ENCODE measurements around the gene ANKDD1B.

DNA sequence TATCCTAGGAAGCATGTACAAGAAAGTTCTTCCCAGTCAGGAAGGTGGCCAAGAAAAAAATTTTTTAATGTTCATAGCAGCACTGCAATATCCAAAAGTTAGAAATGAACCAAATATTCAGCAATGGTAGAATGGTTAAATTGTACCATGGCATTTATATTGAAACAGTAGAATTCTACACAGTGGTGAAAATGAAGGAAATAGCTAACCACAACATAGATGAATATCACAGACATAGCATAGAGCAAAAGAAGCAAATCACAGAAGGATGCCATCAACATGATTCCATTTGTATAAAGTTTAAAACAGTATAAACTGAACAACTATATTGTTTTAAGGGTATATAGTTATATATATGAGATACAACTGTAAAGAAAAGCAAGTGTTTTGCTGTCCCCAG is 10.7 kb upstream of the ANKDD1B start:
- TF ChIP-seq GABPA (IDR thresholded peaks at IDR 0.05; ENCODE audit: low read depth) (no peak), TAF1 (IDR thresholded peaks at IDR 0.05; ENCODE audit: borderline replicate concordance, low read depth, low read length) (no peak), FOXM1 (IDR thresholded peaks at IDR 0.05; ENCODE audit: low read depth) (no peak), RFX5 (IDR thresholded peaks at IDR 0.05; ENCODE audit: low read length) (no peak), FOSL2 (IDR thresholded peaks at IDR 0.05; ENCODE audit: borderline replicate concordance, low read depth) (no peak), NFIC (IDR thresholded peaks at IDR 0.05; ENCODE audit: borderline replicate concordance) (no peak), SIN3A (IDR thresholded peaks at IDR 0.05; ENCODE audit: borderline replicate concordance, low read depth, low read length) (no peak), RAD21 (IDR thresholded peaks at IDR 0.05; ENCODE audit: low read length) (no peak), TEAD4 (IDR thresholded peaks at IDR 0.05; ENCODE audit: borderline replicate concordance, insufficient read depth) (no peak)
- TF ChIP-seq, protein P1, sequence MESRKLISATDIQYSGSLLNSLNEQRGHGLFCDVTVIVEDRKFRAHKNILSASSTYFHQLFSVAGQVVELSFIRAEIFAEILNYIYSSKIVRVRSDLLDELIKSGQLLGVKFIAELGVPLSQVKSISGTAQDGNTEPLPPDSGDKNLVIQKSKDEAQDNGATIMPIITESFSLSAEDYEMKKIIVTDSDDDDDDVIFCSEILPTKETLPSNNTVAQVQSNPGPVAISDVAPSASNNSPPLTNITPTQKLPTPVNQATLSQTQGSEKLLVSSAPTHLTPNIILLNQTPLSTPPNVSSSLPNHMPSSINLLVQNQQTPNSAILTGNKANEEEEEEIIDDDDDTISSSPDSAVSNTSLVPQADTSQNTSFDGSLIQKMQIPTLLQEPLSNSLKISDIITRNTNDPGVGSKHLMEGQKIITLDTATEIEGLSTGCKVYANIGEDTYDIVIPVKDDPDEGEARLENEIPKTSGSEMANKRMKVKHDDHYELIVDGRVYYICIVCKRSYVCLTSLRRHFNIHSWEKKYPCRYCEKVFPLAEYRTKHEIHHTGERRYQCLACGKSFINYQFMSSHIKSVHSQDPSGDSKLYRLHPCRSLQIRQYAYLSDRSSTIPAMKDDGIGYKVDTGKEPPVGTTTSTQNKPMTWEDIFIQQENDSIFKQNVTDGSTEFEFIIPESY (IDR thresholded peaks at IDR 0.05; ENCODE audit: borderline replicate concordance, low read depth) = no peak
- TF ChIP-seq, protein P2, sequence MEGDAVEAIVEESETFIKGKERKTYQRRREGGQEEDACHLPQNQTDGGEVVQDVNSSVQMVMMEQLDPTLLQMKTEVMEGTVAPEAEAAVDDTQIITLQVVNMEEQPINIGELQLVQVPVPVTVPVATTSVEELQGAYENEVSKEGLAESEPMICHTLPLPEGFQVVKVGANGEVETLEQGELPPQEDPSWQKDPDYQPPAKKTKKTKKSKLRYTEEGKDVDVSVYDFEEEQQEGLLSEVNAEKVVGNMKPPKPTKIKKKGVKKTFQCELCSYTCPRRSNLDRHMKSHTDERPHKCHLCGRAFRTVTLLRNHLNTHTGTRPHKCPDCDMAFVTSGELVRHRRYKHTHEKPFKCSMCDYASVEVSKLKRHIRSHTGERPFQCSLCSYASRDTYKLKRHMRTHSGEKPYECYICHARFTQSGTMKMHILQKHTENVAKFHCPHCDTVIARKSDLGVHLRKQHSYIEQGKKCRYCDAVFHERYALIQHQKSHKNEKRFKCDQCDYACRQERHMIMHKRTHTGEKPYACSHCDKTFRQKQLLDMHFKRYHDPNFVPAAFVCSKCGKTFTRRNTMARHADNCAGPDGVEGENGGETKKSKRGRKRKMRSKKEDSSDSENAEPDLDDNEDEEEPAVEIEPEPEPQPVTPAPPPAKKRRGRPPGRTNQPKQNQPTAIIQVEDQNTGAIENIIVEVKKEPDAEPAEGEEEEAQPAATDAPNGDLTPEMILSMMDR (IDR thresholded peaks at IDR 0.05) = no peak
- TF ChIP-seq, protein P3, sequence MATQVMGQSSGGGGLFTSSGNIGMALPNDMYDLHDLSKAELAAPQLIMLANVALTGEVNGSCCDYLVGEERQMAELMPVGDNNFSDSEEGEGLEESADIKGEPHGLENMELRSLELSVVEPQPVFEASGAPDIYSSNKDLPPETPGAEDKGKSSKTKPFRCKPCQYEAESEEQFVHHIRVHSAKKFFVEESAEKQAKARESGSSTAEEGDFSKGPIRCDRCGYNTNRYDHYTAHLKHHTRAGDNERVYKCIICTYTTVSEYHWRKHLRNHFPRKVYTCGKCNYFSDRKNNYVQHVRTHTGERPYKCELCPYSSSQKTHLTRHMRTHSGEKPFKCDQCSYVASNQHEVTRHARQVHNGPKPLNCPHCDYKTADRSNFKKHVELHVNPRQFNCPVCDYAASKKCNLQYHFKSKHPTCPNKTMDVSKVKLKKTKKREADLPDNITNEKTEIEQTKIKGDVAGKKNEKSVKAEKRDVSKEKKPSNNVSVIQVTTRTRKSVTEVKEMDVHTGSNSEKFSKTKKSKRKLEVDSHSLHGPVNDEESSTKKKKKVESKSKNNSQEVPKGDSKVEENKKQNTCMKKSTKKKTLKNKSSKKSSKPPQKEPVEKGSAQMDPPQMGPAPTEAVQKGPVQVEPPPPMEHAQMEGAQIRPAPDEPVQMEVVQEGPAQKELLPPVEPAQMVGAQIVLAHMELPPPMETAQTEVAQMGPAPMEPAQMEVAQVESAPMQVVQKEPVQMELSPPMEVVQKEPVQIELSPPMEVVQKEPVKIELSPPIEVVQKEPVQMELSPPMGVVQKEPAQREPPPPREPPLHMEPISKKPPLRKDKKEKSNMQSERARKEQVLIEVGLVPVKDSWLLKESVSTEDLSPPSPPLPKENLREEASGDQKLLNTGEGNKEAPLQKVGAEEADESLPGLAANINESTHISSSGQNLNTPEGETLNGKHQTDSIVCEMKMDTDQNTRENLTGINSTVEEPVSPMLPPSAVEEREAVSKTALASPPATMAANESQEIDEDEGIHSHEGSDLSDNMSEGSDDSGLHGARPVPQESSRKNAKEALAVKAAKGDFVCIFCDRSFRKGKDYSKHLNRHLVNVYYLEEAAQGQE (IDR thresholded peaks at IDR 0.05; ENCODE audit: low read depth, low read length) = no peak

All from SK-N-SH (cell line).